GM13977 (cell line): Measurements from ENCODE around the gene CRY1.

Source experiments
- DNase-seq: peaks from one replicate; pipeline ENCODE4 v3.0.0; 2012; ENCODE audit warnings: low spot score
- CTCF ChIP-seq: IDR thresholded peaks from 2 replicates; pipeline ENCODE4 v1.5.1; 2012; ENCODE audit warnings: mild to moderate bottlenecking, control low read depth; ENCODE audit not compliant: insufficient read depth; ENCODE audit errors: extremely low read depth, missing control alignments
- in situ Hi-C: fragments of 300-500 bp; cut with MboI; formaldehyde crosslinking; loops from one replicate; pipeline ENCODE4 v1.12.0; 2022; ENCODE audit warnings: low sequenced_read_pairs, low pct_unique_long_range_greater_than_20kb, mixed read lengths, inconsistent platforms; ENCODE audit not compliant: unreplicated experiment

Gene CRY1

GRCh38 chr12:107125833-107126232, 32.5 kb upstream of the CRY1 start:
- TF ChIP-seq CTCF: no peak
- DNase-seq: no peak
- in situ Hi-C loops: loop anchor here (25.0 kb wide), 1 partner anchor 286 kb away; no protein-coding TSS in a partner anchor

GRCh38 chr12:107122452-107122958, 29.2 kb upstream of the CRY1 start:
- no peak for DNase-seq
- TF ChIP-seq CTCF: no peak
- in situ Hi-C loops: no loop called here

GRCh38 chr12:107119091-107119490, 25.7 kb upstream of the CRY1 start:
- no peak for TF ChIP-seq CTCF
- DNase-seq: no peak
- in situ Hi-C loops: no loop called here

GRCh38 chr12:107118624-107119023, 25.3 kb upstream of the CRY1 start:
- TF ChIP-seq CTCF: no peak
- in situ Hi-C loops: no loop called here
- DNase-seq: no peak

- TF ChIP-seq CTCF: no peak
- in situ Hi-C loops: no loop called here
- DNase-seq: no peak
Observed at GRCh38 chr12:107115119-107115518, 21.8 kb upstream of the CRY1 start.

- no peak for TF ChIP-seq CTCF
- no peak for DNase-seq
- in situ Hi-C loops: no loop called here
Observed at GRCh38 chr12:107111314-107111713, 18.0 kb upstream of the CRY1 start.
